IMR-90 (cell line): ENCODE data around the gene PSMG1.
A peak's percentile ranks its signal among the peaks of the same experiment; 100 is the strongest.

Source experiments
- BHLHE40 ChIP-seq: fragments of 150-350 bp; IDR thresholded peaks from 2 replicates; pipeline ENCODE4 v1.6.1; 2016; ENCODE audit warnings: mild to moderate bottlenecking, low read depth, low read length
- CEBPB ChIP-seq: IDR thresholded peaks from 2 replicates; pipeline ENCODE4 v1.6.1; 2012; ENCODE audit warnings: low read depth, low read length, improper control_type of control experiment
- FOS ChIP-seq: fragments of 150-350 bp; IDR thresholded peaks from 2 replicates; pipeline ENCODE4 v1.6.1; 2016; ENCODE audit warnings: low read depth, low read length
- MAFK ChIP-seq: IDR thresholded peaks from 2 replicates; pipeline ENCODE4 v1.6.1; 2012; ENCODE audit warnings: low read depth, low read length, improper control_type of control experiment
- MAZ ChIP-seq: IDR thresholded peaks from 2 replicates; pipeline ENCODE4 v1.6.1; 2012; ENCODE audit warnings: low read depth, mild to moderate bottlenecking, low read length, improper control_type of control experiment, moderate library complexity, borderline replicate concordance
- MXI1 ChIP-seq: IDR thresholded peaks from 2 replicates; pipeline ENCODE4 v1.6.1; 2012; ENCODE audit warnings: low read depth, mild to moderate bottlenecking, low read length, moderate library complexity, borderline replicate concordance
- POLR2A ChIP-seq: IDR thresholded peaks from 2 replicates; pipeline ENCODE4 v1.6.1; 2012; ENCODE audit warnings: mild to moderate bottlenecking, low read depth, low read length
- RAD21 ChIP-seq: IDR thresholded peaks from 2 replicates; pipeline ENCODE4 v1.6.1; 2012; ENCODE audit warnings: low read length, improper control_type of control experiment
- RCOR1 ChIP-seq: IDR thresholded peaks from 2 replicates; pipeline ENCODE4 v1.6.1; 2012; ENCODE audit warnings: mild to moderate bottlenecking, low read length, improper control_type of control experiment; ENCODE audit not compliant: insufficient replicate concordance
- RFX5 ChIP-seq: IDR thresholded peaks from 2 replicates; pipeline ENCODE4 v1.8.0; 2012; ENCODE audit warnings: low read depth, mild to moderate bottlenecking, low read length, moderate library complexity
- SMC3 ChIP-seq: fragments of 150-350 bp; IDR thresholded peaks from 2 replicates; pipeline ENCODE4 v1.6.1; 2016; ENCODE audit warnings: low read depth, mild to moderate bottlenecking, antibody characterized with exemption, low read length, moderate library complexity
- TF ChIP-seq, protein P1 (sequence below): conservative IDR thresholded peaks from 2 replicates; pipeline ENCODE4 v1.5.1; 2012; ENCODE audit warnings: mild to moderate bottlenecking, low read depth, low read length, improper control_type of control experiment
- TF ChIP-seq, protein P2 (sequence below): fragments of 150-350 bp; IDR thresholded peaks from 2 replicates; pipeline ENCODE4 v1.6.1; 2017; ENCODE audit warnings: mild to moderate bottlenecking, antibody characterized with exemption, low read length, low read depth
- TF ChIP-seq, protein P3 (sequence below): fragments of 150-350 bp; IDR thresholded peaks from 2 replicates; pipeline ENCODE4 v1.6.1; 2016; ENCODE audit warnings: low read depth, mild to moderate bottlenecking, low read length, moderate library complexity, borderline replicate concordance

DNA sequence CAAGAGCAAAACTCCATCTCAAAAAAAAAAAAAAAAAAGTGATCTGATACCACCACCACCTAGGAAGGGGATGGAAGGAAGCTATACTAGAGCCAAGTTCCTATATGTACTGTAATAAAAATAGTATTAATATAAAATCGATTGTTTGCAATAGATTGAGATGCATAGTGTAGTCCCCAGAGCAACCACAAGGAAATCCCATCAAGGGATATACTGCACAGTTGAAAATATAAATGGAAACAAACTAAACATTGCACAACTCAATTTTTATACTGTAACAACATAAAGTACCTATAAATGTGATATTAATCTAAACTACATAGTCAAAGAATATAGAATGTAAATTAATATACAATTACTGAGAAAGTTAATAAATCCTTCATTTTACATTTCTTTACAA is 20.9 kb upstream of the PSMG1 start:
- TF ChIP-seq BHLHE40 (no peak), POLR2A (no peak), RAD21 (no peak), FOS (no peak), SMC3 (no peak), MAFK (no peak), RFX5 (no peak), MAZ (no peak), CEBPB (peak; percentile 21; the same call in 1 of the 2 replicates), MXI1 (no peak), RCOR1 (no peak)
- TF ChIP-seq, protein P1, sequence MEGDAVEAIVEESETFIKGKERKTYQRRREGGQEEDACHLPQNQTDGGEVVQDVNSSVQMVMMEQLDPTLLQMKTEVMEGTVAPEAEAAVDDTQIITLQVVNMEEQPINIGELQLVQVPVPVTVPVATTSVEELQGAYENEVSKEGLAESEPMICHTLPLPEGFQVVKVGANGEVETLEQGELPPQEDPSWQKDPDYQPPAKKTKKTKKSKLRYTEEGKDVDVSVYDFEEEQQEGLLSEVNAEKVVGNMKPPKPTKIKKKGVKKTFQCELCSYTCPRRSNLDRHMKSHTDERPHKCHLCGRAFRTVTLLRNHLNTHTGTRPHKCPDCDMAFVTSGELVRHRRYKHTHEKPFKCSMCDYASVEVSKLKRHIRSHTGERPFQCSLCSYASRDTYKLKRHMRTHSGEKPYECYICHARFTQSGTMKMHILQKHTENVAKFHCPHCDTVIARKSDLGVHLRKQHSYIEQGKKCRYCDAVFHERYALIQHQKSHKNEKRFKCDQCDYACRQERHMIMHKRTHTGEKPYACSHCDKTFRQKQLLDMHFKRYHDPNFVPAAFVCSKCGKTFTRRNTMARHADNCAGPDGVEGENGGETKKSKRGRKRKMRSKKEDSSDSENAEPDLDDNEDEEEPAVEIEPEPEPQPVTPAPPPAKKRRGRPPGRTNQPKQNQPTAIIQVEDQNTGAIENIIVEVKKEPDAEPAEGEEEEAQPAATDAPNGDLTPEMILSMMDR: 0 out of 2 replicates have a peak, but pooled peaks have one; percentile 9
- TF ChIP-seq, protein P2, sequence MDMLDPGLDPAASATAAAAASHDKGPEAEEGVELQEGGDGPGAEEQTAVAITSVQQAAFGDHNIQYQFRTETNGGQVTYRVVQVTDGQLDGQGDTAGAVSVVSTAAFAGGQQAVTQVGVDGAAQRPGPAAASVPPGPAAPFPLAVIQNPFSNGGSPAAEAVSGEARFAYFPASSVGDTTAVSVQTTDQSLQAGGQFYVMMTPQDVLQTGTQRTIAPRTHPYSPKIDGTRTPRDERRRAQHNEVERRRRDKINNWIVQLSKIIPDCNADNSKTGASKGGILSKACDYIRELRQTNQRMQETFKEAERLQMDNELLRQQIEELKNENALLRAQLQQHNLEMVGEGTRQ: no peak
- TF ChIP-seq, protein P3, sequence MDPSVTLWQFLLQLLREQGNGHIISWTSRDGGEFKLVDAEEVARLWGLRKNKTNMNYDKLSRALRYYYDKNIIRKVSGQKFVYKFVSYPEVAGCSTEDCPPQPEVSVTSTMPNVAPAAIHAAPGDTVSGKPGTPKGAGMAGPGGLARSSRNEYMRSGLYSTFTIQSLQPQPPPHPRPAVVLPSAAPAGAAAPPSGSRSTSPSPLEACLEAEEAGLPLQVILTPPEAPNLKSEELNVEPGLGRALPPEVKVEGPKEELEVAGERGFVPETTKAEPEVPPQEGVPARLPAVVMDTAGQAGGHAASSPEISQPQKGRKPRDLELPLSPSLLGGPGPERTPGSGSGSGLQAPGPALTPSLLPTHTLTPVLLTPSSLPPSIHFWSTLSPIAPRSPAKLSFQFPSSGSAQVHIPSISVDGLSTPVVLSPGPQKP: no peak
